Activated T-cell treated with anti-CD3 and anti-CD28 coated beads, Interleukin-2, amount 50 U/mL, for 24 hours (primary cell): Measurements from ENCODE around the gene PPP2R2B.
"Not testable (repeated sequence)": the region's sequence is repeated elsewhere in the genome, so short reads cannot be mapped to it uniquely, and the experiment has no call there.

Source experiments
- DNase-seq: peaks from one replicate; pipeline ENCODE4 v3.0.0-alpha.2; 2020
- H3K27ac Mint-ChIP-seq: 2 replicates; pipeline ENCODE4 v1.8.0; 2020; ENCODE audit warnings: mild to moderate bottlenecking, mixed read lengths
- H3K27me3 Mint-ChIP-seq: 2 replicates; pipeline ENCODE4 v1.8.0; 2020; ENCODE audit warnings: mixed read lengths
- H3K36me3 Mint-ChIP-seq: 2 replicates; pipeline ENCODE4 v1.8.0; 2020; ENCODE audit warnings: low read depth, mixed read lengths
- H3K4me1 Mint-ChIP-seq: 2 replicates; pipeline ENCODE4 v1.8.0; 2020; ENCODE audit warnings: low read depth, mixed read lengths
- H3K4me3 Mint-ChIP-seq: 2 replicates; pipeline ENCODE4 v1.8.0; 2020; ENCODE audit warnings: mild to moderate bottlenecking, moderate library complexity, mixed read lengths
- H3K9me3 Mint-ChIP-seq: 2 replicates; pipeline ENCODE4 v1.8.0; 2020; ENCODE audit warnings: mixed read lengths

PPP2R2B gene

DNA sequence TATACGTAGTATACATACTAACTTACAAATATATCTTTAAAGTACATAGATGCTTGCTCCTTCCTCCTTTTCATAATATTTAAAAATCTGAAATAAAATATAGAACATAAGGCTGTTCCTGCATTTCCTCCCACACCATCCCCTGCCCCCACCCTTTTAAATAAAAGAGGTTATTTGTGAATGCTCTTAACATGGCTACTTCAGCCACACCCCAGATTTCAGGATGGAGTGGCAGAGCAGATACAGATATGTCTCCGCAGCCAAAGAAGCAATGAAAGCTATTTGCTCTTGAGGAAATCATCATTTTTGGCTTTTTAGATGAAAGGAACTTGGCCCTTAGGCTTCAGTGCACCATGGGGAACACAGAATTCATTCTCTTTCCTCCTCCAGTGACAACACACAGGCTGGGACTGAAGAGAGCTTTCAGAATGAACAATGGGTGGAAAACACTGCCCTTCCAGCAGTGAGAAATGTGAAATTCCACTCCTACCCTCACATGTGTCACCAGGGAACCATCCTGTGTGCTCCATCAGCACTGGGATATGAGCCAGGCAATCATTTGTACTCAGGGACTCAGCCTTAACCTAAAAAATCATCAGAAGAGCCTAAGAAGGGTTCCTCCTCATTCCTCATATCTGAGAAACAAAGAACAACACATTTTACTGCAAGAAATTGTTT is 134.3 kb downstream of the PPP2R2B start:
- no peak for DNase-seq
- Mint-ChIP-seq H3K4me1 (peaks cover 4% of the 10 kb centered on the region), H3K4me3 (no peak overlapping the region), H3K9me3 (peaks cover 2% of the 10 kb centered on the region), H3K27ac (no peak overlapping the region), H3K27me3 (no peaks in the 10 kb centered on the region), H3K36me3 (no peaks in the 10 kb centered on the region)

DNA sequence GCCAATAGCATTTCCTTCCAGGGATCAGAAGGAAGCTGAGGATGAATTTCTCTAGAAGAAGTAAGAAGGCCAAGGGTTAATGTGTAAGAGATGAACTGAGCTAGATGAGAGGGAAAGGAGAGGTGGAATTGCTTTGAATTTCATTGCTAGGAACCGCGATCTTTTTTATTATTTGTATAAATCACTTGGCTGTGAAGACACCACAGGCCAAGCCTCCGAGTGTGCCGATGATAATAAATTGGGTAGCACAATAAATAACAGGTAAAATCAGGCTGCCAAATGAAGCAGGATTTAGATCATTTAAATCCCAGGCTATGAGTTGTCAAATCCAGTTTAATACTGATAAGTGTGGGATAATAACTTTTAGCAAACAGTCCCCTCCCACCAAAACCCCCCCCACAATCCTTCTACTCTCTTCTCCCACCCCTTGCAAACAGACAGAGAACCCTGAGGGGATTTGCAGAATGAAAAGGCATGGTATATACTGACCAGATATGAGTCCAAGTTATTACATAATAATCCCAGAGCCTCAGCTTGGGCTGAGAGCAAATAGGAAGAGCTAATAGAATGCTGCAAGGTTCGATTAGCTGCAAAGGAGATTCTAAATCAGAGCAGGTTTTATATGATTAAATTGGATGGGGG is 143.5 kb downstream of the PPP2R2B start:
- Mint-ChIP-seq H3K9me3 (peaks cover 4% of the 10 kb centered on the region), H3K36me3 (no peaks in the 10 kb centered on the region), H3K4me1 (no peaks in the 10 kb centered on the region), H3K27me3 (no peaks in the 10 kb centered on the region), H3K4me3 (no peak overlapping the region), H3K27ac (no peak overlapping the region)
- no peak for DNase-seq

DNA sequence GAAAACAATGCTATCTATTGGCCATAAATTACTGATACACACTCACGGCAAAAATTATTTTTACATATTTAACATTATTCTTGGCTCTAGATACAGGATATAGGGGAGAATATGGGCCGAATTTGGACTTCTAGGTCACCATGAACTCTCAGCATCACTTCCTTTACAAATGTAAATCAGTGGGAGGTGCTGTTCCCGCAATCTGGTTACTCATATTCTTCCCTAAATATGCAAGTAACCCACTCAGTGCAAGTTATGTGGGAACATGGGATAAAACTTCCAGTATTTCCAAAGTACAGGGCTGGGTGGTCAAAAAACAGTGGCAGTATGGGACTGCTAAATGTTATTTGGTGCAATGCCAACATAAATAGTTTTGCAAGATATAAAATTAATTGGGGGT is 145.6 kb downstream of the PPP2R2B start:
- Mint-ChIP-seq H3K4me3 (no peak overlapping the region), H3K9me3 (peaks cover 15% of the 10 kb centered on the region)

DNA sequence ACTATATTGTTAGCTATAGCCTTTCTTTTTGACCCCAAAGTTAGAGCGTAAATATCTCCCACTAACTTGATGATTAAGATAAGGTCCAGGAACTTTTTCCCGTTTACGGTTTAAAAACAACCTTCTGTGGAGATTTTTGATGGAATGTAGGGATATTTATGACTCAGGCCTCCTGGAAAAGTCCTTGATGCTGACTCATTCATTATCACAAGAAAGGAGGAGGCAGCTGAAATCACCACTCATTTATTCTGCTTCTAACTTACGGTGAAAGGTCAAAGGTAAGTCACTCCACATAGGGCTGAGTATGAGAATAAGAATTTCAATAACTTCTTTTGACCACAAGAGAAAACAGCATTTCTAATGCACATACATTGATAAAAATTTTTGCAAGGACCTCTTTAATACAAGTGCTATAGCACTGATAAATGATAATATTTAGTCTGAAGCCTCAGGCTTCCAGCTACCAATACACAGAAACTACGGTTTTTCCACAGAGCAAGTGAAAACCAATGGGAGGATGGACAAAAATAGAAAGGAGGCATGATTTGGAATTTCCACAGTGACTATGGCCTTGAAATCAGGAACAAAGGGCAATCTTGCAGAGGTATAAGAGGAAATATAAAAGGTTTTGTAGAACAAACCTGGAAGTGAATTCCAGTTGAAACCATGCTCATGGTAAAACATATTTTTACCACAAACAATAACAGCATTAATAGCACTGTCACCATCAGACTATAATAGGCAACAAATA is 146.5 kb downstream of the PPP2R2B start:
- peaks cover 15% of the 10 kb centered on the region for H3K9me3 Mint-ChIP-seq
- H3K4me1 Mint-ChIP-seq: no peaks in the 10 kb centered on the region
- H3K4me3 Mint-ChIP-seq: no peak overlapping the region
- H3K27ac Mint-ChIP-seq: no peak overlapping the region
- no peak for DNase-seq
- peaks cover 9% of the 10 kb centered on the region for H3K36me3 Mint-ChIP-seq
- no peaks in the 10 kb centered on the region for H3K27me3 Mint-ChIP-seq

More for the DNA sequence above, 145.6 kb downstream of the PPP2R2B start:
- DNase-seq: no peak
- Mint-ChIP-seq H3K4me1 (no peaks in the 10 kb centered on the region), H3K27ac (no peak overlapping the region), H3K36me3 (peaks cover 9% of the 10 kb centered on the region), H3K27me3 (no peaks in the 10 kb centered on the region)

DNA sequence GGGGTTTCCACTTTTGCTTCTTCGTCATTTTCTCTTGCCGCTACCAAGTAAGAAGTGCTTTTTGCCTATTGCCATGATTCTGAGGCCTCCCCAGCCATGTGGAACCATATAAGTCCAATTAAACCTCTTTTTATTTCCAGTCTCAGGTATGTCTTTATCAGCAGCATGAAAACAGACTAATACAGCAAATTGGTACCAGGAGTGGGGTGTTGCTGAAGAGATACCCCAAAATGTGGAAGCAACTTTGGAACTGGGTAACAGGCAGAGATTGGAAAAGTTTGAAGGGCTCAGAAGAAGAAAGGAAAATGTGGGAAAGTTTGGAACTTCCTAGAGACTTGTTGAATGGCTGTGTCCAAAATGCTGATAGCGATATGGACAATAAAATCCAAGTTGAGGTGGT is 149.8 kb downstream of the PPP2R2B start:
- not testable (repeated sequence) for DNase-seq, H3K27ac Mint-ChIP-seq, H3K36me3 Mint-ChIP-seq, H3K4me1 Mint-ChIP-seq, H3K27me3 Mint-ChIP-seq, H3K4me3 Mint-ChIP-seq
- peaks cover 11% of the 10 kb centered on the region for H3K9me3 Mint-ChIP-seq

DNA sequence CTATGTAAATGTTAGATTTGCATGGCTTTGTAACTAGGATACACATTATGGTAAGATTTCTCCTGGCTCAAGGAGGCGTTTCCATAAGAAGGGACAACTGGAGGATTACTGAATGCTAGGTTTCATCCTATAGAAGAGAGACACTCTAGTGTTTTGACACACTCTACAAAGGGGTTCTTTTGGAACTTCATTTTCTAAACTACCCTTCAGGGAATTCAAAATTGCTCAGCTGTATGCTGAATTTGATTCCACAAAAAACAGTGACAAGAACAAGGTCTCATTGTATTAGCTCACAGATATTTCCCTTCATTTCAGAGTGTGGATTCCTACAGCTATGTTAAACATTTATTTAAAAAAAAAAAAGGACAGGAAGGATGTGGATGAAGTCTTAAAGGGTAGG is 151.7 kb downstream of the PPP2R2B start:
- no peak overlapping the region for H3K4me3 Mint-ChIP-seq
- H3K27ac Mint-ChIP-seq: no peak overlapping the region
- peaks cover 11% of the 10 kb centered on the region for H3K9me3 Mint-ChIP-seq
- H3K27me3 Mint-ChIP-seq: no peaks in the 10 kb centered on the region
- peaks cover 9% of the 10 kb centered on the region for H3K36me3 Mint-ChIP-seq
- H3K4me1 Mint-ChIP-seq: no peaks in the 10 kb centered on the region
- no peak for DNase-seq

DNA sequence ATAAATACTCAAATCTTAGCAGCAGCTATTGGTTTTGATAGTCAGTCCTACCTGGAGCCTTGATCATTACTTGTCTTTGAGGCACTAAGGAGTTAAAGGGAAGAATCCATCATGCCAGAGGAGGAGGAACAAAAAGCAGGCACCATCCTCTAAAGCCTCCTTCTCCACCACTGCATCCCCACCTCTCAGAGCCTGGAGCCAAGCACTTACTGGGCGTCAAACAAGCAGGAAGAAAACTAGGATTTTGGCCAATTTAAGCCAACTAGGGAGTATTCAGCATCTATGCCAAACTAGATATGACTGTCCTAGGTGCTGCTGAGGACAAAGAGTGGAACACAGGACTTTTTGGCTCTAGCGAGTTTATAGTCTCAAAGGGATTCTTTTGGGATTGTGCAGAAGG is 152.5 kb downstream of the PPP2R2B start:
- no peaks in the 10 kb centered on the region for H3K27me3 Mint-ChIP-seq
- peaks cover 9% of the 10 kb centered on the region for H3K36me3 Mint-ChIP-seq
- DNase-seq: no peak
- no peak overlapping the region for H3K27ac Mint-ChIP-seq
- no peaks in the 10 kb centered on the region for H3K4me1 Mint-ChIP-seq
- H3K4me3 Mint-ChIP-seq: no peak overlapping the region
- peaks cover 11% of the 10 kb centered on the region for H3K9me3 Mint-ChIP-seq

DNA sequence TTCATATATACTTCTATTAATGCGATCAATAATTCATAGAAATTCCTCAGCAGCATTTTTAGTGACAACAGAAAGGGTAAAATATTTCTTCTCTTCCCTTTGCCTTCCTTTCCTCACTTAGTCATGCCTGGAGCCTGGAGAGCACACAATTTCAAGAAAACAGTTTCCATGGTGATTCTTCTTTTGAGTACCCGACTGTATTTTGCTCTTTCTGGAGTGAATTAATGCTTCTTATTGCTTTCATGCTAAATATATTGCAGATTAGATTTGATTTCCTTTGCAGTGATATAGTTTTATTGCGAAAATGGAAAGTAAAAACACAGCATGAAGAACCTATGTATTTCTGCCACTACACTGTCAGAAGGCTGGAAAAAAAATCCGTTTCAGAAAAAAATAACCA is 153.5 kb downstream of the PPP2R2B start:
- no peak for DNase-seq
- Mint-ChIP-seq H3K36me3 (peaks cover 9% of the 10 kb centered on the region), H3K27ac (no peak overlapping the region), H3K4me3 (no peak overlapping the region), H3K9me3 (peaks cover 11% of the 10 kb centered on the region), H3K4me1 (peaks cover under 1% of the 10 kb centered on the region), H3K27me3 (no peaks in the 10 kb centered on the region)

DNA sequence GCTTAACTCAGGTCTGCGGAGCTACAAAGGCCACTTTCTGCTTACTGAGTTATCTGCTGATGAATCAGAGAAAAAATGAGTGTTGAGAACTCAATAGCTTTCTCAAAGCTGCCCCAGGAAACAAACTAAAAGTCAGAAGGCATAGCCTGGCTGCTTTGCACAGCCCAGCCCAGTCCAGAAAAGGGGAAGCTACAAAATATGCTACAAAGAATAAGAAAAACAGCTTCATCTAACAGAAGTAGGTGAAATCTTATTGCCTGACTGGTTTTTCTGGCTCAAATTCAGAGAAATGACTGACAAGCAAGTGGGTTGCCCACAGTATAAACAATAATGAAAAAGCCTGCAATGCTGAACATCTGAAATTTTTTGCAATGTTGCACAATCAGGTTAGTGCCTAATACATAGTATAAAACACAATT is 156.2 kb downstream of the PPP2R2B start:
- Mint-ChIP-seq H3K36me3 (no peaks in the 10 kb centered on the region), H3K9me3 (no peaks in the 10 kb centered on the region), H3K27me3 (no peaks in the 10 kb centered on the region), H3K4me1 (peaks cover 2% of the 10 kb centered on the region), H3K4me3 (no peak overlapping the region), H3K27ac (no peak overlapping the region)
- DNase-seq: no peak

DNA sequence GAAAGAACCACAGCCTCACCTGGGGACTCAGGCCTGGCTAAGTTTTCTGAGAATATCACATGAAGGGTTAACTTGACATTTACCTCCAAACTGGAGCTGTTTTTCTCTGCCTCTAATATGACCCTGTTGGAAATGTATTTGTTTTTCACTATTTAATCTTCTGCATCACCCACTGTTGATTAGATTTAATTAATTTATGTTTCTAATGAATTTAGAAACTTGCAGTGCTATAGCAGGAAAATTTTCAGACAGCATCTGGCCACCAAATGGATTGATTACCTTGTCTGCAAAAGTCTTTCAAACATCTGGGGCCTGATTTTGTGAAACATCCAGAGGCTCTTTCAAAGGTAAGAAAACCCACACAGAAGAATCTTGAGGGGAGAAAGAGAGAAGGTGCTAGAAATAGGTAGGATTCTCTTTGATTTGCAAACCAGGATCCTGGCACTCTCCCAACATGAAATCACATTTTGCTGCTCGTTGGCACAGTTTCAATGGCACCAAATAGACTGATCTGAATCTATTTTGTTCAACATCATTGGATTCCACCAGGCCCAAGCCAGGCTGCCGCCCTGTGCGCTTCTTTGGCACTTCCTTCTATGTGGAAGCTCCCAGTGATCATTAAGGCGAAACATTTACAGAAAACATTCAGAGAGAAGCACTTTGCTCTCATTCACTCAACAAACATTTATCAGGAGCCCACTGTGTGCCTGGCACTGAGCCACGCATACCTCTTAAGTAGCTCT is 157.3 kb downstream of the PPP2R2B start:
- no peak for DNase-seq

DNA sequence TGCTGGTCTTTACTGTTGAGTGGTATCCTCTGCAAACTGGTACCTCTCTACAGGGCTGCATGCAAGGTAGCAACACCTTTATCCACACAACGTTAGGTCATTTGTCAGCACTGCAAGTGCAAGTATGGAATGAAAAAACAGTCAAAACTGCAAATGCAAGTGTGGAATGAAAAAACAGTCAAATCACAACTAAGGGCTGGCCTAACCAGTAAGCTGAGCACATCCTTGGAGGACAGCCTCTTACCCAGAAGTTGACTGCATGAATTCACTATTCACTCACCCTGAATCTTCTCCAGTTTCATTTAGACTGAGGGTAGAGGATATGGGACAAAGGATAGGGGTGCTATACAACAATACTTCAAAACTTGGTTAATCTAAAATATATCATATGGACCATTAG is 158.4 kb downstream of the PPP2R2B start:
- Mint-ChIP-seq H3K27ac (no peak overlapping the region), H3K4me3 (no peak overlapping the region), H3K9me3 (no peaks in the 10 kb centered on the region), H3K4me1 (peaks cover 2% of the 10 kb centered on the region), H3K36me3 (no peaks in the 10 kb centered on the region), H3K27me3 (no peaks in the 10 kb centered on the region)
- no peak for DNase-seq

More for the DNA sequence above, 157.3 kb downstream of the PPP2R2B start:
- Mint-ChIP-seq H3K4me3 (no peak overlapping the region), H3K27me3 (no peaks in the 10 kb centered on the region), H3K4me1 (peaks cover 2% of the 10 kb centered on the region), H3K36me3 (no peaks in the 10 kb centered on the region), H3K9me3 (no peaks in the 10 kb centered on the region), H3K27ac (no peak overlapping the region)

DNA sequence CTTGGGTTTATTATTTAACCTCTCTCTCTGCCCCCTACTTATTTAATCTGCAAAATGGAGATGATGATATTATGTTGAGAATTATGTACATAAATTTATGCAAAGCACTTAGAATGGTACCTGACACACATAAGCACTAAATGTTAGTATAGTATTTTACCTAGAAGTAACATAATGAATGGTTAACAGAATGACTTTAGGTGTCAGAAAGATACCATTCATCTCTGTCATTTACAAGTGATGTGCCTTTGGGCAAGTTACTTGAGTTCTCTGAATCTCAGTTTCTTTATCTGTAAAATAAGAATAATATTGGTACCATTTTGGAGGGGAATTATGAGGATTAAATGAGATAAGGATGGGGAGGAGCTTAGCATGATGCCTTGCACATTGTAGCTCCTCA is 159.4 kb downstream of the PPP2R2B start:
- Mint-ChIP-seq H3K36me3 (no peaks in the 10 kb centered on the region), H3K27ac (no peak overlapping the region), H3K9me3 (no peaks in the 10 kb centered on the region), H3K4me3 (no peak overlapping the region), H3K27me3 (no peaks in the 10 kb centered on the region), H3K4me1 (peaks cover 2% of the 10 kb centered on the region)
- DNase-seq: no peak

DNA sequence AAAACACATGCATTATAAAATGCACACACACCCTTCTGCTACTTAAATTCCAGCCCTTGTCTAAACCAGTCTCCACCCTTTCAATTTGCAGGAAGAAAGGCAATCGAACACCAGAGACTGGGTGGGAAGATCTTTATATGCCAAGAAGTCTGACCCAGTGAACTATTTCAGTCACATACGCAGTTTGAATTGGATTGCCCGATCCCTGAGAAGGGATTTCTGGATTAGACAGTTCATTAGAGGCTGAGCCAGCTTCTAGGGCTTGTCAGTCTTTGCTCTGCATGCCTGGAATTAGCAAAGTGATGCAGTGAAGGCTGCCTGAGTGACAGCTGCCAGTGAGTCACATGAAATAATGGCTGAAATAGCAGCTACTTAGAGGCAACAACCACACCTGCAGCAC is 159.9 kb downstream of the PPP2R2B start:
- no peak for DNase-seq
- H3K36me3 Mint-ChIP-seq: no peaks in the 10 kb centered on the region
- no peaks in the 10 kb centered on the region for H3K27me3 Mint-ChIP-seq
- no peaks in the 10 kb centered on the region for H3K9me3 Mint-ChIP-seq
- H3K4me3 Mint-ChIP-seq: no peak overlapping the region
- H3K27ac Mint-ChIP-seq: no peak overlapping the region
- peaks cover 2% of the 10 kb centered on the region for H3K4me1 Mint-ChIP-seq

DNA sequence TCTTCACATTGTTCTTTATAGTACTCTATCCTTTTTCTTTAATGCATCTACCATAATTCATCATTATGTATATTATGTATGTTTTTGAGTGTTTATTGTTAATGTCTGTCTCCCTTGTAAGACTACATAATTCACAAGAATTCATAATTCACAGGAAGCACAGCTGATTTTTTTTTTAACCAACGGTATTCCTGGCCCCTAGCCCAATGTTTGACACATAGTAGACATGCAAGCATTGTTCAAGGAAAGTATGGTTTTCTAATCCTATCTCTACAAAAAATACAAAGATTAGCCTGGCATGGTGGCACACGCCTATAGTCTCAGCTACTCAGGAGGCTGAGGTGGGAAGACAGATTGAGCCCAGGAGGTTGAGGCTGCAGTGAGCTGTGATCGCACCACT is 160.6 kb downstream of the PPP2R2B start:
- no peak overlapping the region for H3K27ac Mint-ChIP-seq
- H3K27me3 Mint-ChIP-seq: no peaks in the 10 kb centered on the region
- H3K36me3 Mint-ChIP-seq: no peaks in the 10 kb centered on the region
- peaks cover 2% of the 10 kb centered on the region for H3K4me1 Mint-ChIP-seq
- H3K4me3 Mint-ChIP-seq: no peak overlapping the region
- no peaks in the 10 kb centered on the region for H3K9me3 Mint-ChIP-seq
- DNase-seq: no peak
